Adipocyte (in vitro differentiated cells): ENCODE measurements around the gene CACNG6.

Experiments used
- DNase-seq: peaks from one replicate; pipeline ENCODE4 v3.0.0-alpha.2; 2015; ENCODE audit warnings: low read depth
- H3K27me3 ChIP-seq: replicated peaks from 2 replicates; pipeline ENCODE4 v1.7.0; 2013; ENCODE audit warnings: mild to moderate bottlenecking, low read length, moderate library complexity; ENCODE audit not compliant: control insufficient read depth, insufficient read depth
- H3K36me3 ChIP-seq: 2 replicates; pipeline ENCODE4 v1.7.0; 2013; ENCODE audit warnings: low read length, mild to moderate bottlenecking, moderate library complexity; ENCODE audit not compliant: control insufficient read depth, insufficient read depth, severe bottlenecking
- H3K4me1 ChIP-seq: 2 replicates; pipeline ENCODE4 v1.7.0; 2013; ENCODE audit warnings: mild to moderate bottlenecking, low read length, moderate library complexity; ENCODE audit not compliant: control insufficient read depth, insufficient read depth
- H3K4me3 ChIP-seq: 2 replicates; pipeline ENCODE4 v1.7.0; 2013; ENCODE audit warnings: mild to moderate bottlenecking, low read length, moderate library complexity
- H3K9ac ChIP-seq: 2 replicates; pipeline ENCODE4 v1.7.0; 2013; ENCODE audit warnings: mild to moderate bottlenecking, low read length, moderate library complexity
- H3K9me3 ChIP-seq: 2 replicates; pipeline ENCODE4 v1.7.0; 2013; ENCODE audit warnings: mild to moderate bottlenecking, low read length, moderate library complexity; ENCODE audit not compliant: control insufficient read depth

The CACNG6 gene

DNA sequence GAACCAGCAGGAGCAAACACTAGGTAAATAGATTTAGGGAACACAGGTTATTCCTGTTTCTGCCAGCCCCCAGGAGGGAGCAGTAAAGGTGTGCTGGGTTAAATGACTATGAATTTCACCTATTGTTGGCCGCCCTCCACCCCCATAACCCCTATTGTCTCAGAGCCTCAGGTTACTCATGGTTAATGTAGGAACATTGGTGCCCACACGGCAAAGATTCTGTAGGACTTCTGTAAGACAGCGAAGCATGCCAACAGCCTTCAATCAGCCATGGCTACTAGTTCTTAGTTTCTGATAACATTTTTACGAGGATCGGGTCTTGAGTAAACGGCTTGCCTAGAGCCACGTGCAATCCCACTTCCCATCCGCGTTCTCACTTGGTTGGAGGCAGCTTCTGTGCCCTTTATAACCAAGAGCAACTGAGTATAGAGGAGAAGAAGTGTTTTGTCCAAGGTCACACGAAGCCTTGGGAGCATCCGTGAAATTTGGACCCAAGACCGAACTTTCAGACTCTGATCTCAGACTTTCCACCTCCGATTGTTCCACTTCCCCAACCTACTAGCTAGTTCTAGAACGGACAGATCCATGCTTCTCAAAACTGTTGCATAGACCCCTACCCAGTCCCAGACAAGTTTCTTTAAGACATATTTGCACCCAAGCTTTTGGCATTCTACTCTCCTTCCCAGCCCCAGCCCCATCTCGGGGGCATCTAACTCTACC, 33.8 kb upstream of the CACNG6 start:
- H3K36me3 ChIP-seq = no peaks in the 10 kb centered on the region
- DNase-seq = no peak
- H3K27me3 ChIP-seq = peaks cover 33% of the 10 kb centered on the region
- H3K4me1 ChIP-seq = no peaks in the 10 kb centered on the region
- no peak overlapping the region for H3K4me3 ChIP-seq
- peaks cover 7% of the 10 kb centered on the region for H3K9me3 ChIP-seq
- no peak overlapping the region for H3K9ac ChIP-seq

DNA sequence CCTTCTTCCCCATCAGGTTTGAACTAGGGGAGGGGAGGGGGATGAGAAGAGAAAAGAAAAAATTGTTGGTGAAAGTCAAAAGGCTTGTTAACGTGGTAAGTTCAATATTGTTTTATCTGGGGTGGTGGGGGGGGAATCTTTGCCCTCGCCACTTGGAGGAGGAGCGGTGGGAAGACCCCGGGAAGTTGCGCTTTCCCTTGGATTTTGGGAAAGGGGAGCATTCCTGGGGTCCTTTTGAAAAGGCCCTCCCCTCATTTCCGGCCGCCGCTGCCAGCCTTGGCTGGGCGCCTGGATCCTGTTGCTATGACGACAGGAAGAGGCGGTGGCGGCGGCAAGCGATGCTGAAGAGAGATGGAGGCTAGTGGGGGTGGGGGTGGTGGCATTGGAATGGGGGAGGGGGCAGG, 33.3 kb upstream of the CACNG6 start:
- Histone ChIP-seq H3K9ac (no peak overlapping the region), H3K27me3 (peaks cover 33% of the 10 kb centered on the region)

DNA sequence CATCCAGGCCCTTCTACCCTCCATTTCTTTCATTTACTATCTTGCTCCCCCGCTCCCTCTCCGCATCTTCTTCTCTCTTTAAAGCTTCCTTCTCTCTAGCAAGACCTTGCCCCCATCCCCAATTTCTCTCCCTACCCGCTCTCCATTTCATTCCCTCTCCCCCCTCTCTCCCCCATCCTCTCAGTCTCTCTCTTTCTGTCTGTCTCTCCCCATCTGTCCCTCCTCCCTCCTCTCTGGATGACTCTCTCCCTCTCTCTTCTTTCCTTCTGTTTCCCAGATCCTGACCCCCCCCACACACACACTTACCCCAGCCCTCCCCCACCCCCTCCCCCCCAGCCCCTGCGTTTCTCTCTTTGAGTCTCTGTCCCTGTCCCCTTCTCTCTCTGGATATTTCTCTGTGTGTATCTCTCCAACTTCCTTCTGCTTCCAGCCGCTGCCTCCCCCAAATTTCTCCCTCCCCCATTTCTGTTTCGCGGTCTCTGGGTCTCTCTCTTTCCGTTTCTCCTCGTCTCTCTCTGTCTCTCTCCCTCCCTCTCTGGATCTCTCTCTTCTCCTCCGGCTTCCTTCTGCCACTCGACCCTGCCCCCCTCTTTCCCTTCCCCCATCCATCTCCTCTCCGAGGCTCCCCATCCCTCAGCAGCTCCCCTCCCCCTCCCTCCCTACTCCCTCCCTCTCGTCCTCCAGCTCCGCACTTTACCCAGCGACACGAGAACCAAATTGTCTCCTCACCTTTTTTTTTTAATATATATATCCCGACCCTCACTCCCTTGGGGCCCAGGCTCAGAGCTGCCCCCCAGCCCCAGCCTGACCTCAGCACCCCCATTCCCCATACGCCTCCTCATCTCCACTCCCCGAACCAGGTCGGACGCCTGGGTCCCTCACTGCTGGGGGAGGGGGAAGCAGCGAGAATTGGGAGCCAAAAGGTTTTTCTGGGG, 32.3 kb upstream of the CACNG6 start:
- Histone ChIP-seq H3K4me1 (no peaks in the 10 kb centered on the region), H3K4me3 (no peak overlapping the region), H3K9me3 (peaks cover 7% of the 10 kb centered on the region), H3K27me3 (peaks cover 35% of the 10 kb centered on the region), H3K36me3 (no peaks in the 10 kb centered on the region), H3K9ac (no peak overlapping the region)
- DNase-seq = no peak

More for the DNA sequence above, 33.3 kb upstream of the CACNG6 start:
- Histone ChIP-seq H3K4me3 (no peak overlapping the region), H3K9me3 (peaks cover 7% of the 10 kb centered on the region), H3K36me3 (no peaks in the 10 kb centered on the region), H3K4me1 (no peaks in the 10 kb centered on the region)
- DNase-seq = no peak

DNA sequence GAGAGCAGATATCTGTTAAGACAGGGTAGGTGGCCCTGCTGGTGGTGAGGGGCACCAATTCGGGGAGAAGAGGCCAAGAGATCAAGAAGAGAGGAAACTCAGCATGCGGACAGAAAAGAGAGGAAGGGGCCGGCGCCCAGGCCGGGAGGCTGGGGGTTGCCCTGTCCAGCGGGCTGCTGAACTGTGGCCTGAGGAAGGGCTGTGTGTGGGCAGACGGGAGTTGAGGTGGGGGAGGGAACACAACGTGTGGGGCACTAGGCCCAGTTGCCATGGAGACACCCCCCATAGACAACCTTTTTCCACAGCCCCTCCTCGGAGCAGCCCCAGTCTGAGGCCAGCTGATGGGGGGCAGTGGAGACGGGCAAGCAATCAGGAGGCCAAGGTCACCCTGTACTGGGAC, 31.2 kb upstream of the CACNG6 start:
- DNase-seq = no peak
- Histone ChIP-seq H3K4me1 (no peaks in the 10 kb centered on the region), H3K9ac (no peak overlapping the region), H3K4me3 (no peak overlapping the region), H3K27me3 (peaks cover 46% of the 10 kb centered on the region), H3K36me3 (no peaks in the 10 kb centered on the region), H3K9me3 (peaks cover 7% of the 10 kb centered on the region)

DNA sequence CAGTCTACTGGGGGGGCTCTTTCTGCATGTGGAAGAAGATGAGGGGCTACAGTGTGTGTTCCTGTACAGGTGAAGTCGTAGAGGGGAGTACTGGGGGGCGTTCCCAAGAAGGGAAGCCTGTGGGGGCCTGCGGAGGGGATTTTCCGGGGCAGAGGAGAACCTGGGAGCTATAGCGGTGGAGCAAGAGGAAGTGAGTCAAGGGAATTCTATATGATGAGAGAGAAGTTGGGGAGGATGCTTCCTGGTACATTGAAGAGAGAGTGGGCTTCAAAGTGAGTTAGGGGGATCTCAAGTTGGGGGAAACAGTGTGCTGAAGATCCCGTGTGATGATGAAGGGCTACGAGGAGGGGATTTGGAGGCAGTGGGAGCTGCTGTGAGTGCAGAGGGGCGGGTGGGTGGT, 30.6 kb upstream of the CACNG6 start:
- no peaks in the 10 kb centered on the region for H3K4me1 ChIP-seq
- peaks cover 7% of the 10 kb centered on the region for H3K9me3 ChIP-seq
- no peak overlapping the region for H3K4me3 ChIP-seq
- no peak overlapping the region for H3K9ac ChIP-seq
- H3K27me3 ChIP-seq = peaks cover 49% of the 10 kb centered on the region
- no peaks in the 10 kb centered on the region for H3K36me3 ChIP-seq
- DNase-seq = no peak

DNA sequence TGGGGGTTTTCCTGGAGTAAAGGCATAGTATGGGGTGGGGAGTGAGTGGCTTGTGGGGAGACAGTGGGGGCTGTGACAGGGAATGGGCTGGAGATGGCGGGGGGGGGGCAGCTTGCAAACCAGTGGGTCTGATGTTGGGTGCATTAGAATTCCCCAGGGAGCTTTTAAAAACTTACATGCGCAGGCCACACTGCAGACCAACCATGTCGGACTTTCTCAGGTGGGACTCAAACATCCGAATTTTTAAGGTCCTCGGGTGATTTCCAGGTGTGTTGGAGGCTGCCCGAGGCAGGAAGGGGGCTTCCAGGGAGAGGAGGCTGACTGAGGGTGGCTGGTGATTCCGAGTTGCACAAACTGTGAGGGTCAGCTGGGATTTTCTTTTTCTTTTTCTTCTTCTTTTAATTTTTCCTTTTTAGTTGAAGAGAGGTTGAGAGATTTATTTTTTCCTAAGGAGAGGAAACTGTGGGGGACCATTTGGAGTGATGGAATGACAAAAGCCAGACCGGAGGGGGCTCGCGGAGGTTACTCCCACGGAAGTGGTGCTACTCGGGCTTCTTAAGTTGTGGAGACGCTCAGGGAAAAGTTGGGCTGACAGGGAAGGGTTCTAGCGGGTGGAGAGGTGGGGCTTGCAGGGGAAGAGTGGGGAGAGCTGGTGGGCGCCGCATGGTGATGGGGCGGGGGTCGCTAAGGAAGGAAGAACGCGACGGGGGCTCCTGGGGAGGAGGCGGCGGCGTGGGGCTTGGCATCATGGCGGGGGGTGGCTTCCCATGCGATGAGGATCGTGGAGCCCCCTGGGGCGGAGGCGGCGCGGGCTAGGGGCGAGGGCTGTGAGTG, 29.7 kb upstream of the CACNG6 start:
- Histone ChIP-seq H3K9ac (no peak overlapping the region), H3K4me1 (no peaks in the 10 kb centered on the region), H3K9me3 (peaks cover 7% of the 10 kb centered on the region), H3K27me3 (peaks cover 51% of the 10 kb centered on the region), H3K36me3 (no peaks in the 10 kb centered on the region), H3K4me3 (no peak overlapping the region)
- no peak for DNase-seq

DNA sequence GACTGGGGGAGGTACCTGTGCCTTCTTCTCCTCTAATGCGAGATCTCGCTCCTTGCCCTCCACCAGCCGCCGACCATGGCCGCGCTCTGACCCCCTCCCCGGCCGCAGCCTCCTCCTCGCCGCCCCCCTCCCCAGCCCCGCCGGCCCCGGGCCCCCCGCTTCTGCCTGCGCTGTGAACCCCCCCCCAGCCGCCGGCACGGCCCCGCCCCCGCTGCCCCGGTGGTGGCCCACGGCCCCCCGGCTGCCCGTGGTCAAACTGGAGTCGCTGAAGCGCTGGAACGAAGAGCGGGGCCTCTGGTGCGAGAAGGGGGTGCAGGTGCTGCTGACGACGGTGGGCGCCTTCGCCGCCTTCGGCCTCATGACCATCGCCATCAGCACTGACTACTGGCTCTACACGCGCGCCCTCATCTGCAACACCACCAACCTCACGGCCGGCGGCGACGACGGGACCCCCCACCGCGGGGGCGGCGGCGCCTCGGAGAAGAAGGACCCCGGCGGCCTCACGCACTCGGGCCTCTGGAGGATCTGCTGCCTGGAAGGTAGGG, 28.5 kb upstream of the CACNG6 start, which contains the start of gene CACNG8:
TSS of gene CACNG8 (plus strand) at position 51 of the 545 bp plus-strand sequence.
- Histone ChIP-seq H3K9ac (no peak within 1 kb of the TSS), H3K4me1 (no peaks in the 10 kb centered on the region), H3K36me3 (no peaks in the 10 kb centered on the region), H3K9me3 (no peaks in the 10 kb centered on the region), H3K27me3 (peaks cover 44% of the 10 kb centered on the region), H3K4me3 (no peak within 1 kb of the TSS)
- DNase-seq = no peak

DNA sequence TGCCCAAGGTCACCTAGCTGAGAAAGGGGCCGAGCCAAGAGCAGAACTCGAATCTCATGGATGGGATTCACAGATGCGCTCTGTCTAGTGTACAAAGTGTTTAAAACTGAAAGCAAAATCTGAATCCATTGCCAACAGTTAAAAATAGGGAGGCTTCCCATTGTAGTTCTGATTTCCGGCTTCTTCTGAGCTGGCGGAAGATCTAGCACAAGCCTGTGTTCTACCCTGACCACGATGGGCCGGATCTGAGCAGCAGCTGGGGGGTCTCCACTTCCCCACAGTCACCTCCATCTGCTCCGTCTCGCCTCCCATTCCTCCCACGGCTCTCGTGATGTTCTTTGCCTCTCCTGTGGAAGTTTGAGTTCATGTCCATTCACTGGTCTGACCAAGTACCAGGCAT, 26.3 kb upstream of the CACNG6 start:
- H3K9ac ChIP-seq = no peak overlapping the region
- no peaks in the 10 kb centered on the region for H3K9me3 ChIP-seq
- H3K4me3 ChIP-seq = no peak overlapping the region
- H3K4me1 ChIP-seq = no peaks in the 10 kb centered on the region
- no peak for DNase-seq
- no peaks in the 10 kb centered on the region for H3K36me3 ChIP-seq
- peaks cover 36% of the 10 kb centered on the region for H3K27me3 ChIP-seq

DNA sequence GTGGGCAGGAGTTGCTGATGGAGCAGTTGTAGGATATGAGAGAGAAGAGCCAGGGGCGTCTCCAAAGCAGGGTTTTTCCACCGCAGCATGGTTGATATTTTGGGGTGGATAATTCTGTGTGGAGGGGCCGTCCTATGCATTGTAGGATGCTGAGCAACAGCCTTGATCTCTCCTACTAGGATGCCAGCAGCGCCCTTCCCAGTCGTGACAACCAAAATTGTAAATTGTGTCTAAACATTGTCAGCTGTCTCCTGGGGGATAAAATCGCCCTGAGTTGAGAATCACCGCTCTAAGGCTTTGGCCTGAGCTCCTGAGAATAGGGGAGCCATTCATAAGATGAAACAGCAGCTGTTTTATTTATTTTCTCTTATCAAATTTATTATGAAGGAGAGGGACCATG, 24.5 kb upstream of the CACNG6 start:
- Histone ChIP-seq H3K4me1 (no peaks in the 10 kb centered on the region), H3K9me3 (no peaks in the 10 kb centered on the region), H3K27me3 (peaks cover 26% of the 10 kb centered on the region), H3K9ac (no peak overlapping the region), H3K4me3 (no peak overlapping the region), H3K36me3 (no peaks in the 10 kb centered on the region)
- DNase-seq = no peak

DNA sequence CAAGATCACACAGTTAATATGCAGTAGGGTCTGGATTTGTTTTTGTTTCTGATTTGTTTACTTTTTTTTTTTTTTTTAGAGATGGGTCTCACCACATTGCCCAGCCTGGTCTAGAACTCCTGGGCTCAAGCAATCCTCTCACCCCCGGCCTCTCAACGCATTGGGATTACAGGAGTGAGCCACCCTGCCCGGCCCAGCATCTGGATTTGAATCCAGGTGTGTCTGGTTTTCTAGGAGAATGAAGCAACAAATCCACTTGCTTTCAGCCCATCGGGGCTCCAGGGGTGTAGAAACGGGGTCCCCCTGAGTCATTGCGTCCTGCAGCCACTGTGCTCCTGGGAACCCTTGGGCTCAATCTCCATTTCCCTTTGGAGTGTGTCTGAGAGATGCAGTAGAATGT, 22.1 kb upstream of the CACNG6 start:
- DNase-seq = no peak
- Histone ChIP-seq H3K9ac (no peak overlapping the region), H3K9me3 (no peaks in the 10 kb centered on the region), H3K4me3 (no peak overlapping the region), H3K36me3 (no peaks in the 10 kb centered on the region), H3K27me3 (peaks cover 24% of the 10 kb centered on the region), H3K4me1 (no peaks in the 10 kb centered on the region)
